Colonic mucosa (tissue), 4 donors: Measurements from ENCODE around the gene TNRC6B. TPM values are rescaled to one million over a fixed set of nuclear protein-coding genes. Genes with fewer than 3 reads are reported as not detected.

Experiments
- DNase-seq: peaks from one replicate; pipeline ENCODE4 v3.0.0-alpha.2; 2020
- H3K27ac ChIP-seq: fragments of 200-600 bp; one replicate; pipeline ENCODE4 v1.8.0; 2021
- H3K27me3 ChIP-seq: fragments of 200-600 bp; one replicate; pipeline ENCODE4 v1.8.0; 2021
- H3K36me3 ChIP-seq: fragments of 200-600 bp; one replicate; pipeline ENCODE4 v1.8.0; 2021
- H3K4me1 ChIP-seq: fragments of 200-600 bp; one replicate; pipeline ENCODE4 v1.8.0; 2021; ENCODE audit warnings: mild to moderate bottlenecking
- H3K4me3 ChIP-seq: fragments of 200-600 bp; one replicate; pipeline ENCODE4 v1.8.0; 2021
- H3K9ac ChIP-seq, 2 donors: one replicate each; pipeline ENCODE4 v1.7.0; 2013; ENCODE audit warnings: control low read depth in 2 of 2, low read depth in 2 of 2, low read length in 2 of 2
- H3K9me3 ChIP-seq: fragments of 200-600 bp; one replicate; pipeline ENCODE4 v1.8.0; 2021
- intact Hi-C: fragments of 100-400 bp; cut with DNase I; formaldehyde crosslinking; loops from one replicate; pipeline ENCODE4 v1.14.1; 2022
- total RNA-seq, 2 donors: library from RNA; stranded (reverse); fragmentation: NEBNext Ultra II Directional in 1 of 2; extraction: Animal tissue kit (Norgen Biotek cat#: 25700) in 1 of 2; gene quantifications; one replicate each; pipeline ENCODE4 v1.2.1, GENCODE V29; 2021
- TF ChIP-seq, protein P1 (sequence below): fragments of 200-600 bp; IDR thresholded peaks from one replicate; pipeline ENCODE4 v1.8.0; 2022; ENCODE audit warnings: antibody characterized with exemption, mild to moderate bottlenecking
- donor health status: healthy.
- donor health status: DM: no; HTN: no; CAD: no.
- donor health status: DM: no; HTN: no; CAD: no.

The TNRC6B gene
- total RNA-seq, 2 donors from 2014 or later = 38.7 to 47.4 TPM

- peak overlapping the region in 1 of 2 donors; percentile 52 for H3K9ac ChIP-seq
Observed at GRCh38 chr22:40258501-40258915, 80.8 kb downstream of the TNRC6B start.

DNA sequence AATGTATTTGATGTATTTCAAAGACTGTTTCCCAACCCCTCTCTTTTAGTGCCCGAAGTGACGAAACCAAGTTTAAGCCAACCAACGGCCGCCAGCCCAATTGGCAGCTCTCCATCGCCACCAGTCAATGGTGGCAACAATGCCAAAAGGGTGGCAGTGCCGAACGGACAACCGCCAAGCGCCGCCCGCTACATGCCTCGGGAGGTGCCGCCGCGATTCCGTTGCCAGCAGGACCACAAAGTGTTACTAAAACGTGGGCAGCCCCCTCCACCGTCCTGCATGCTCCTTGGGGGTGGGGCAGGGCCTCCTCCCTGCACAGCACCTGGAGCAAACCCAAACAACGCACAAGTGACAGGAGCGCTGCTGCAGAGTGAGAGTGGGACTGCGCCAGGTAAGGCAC, 84.1 kb downstream of the TNRC6B start:
- TF ChIP-seq, protein P1, sequence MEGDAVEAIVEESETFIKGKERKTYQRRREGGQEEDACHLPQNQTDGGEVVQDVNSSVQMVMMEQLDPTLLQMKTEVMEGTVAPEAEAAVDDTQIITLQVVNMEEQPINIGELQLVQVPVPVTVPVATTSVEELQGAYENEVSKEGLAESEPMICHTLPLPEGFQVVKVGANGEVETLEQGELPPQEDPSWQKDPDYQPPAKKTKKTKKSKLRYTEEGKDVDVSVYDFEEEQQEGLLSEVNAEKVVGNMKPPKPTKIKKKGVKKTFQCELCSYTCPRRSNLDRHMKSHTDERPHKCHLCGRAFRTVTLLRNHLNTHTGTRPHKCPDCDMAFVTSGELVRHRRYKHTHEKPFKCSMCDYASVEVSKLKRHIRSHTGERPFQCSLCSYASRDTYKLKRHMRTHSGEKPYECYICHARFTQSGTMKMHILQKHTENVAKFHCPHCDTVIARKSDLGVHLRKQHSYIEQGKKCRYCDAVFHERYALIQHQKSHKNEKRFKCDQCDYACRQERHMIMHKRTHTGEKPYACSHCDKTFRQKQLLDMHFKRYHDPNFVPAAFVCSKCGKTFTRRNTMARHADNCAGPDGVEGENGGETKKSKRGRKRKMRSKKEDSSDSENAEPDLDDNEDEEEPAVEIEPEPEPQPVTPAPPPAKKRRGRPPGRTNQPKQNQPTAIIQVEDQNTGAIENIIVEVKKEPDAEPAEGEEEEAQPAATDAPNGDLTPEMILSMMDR = no peak
- no peak for DNase-seq
- Histone ChIP-seq H3K4me1 (peaks cover 9% of the 10 kb centered on the region), H3K9me3 (no peaks in the 10 kb centered on the region), H3K4me3 (no peak overlapping the region), H3K9ac (no peak overlapping the region), H3K27me3 (no peaks in the 10 kb centered on the region), H3K27ac (no peak overlapping the region), H3K36me3 (peaks cover 8% of the 10 kb centered on the region)
- intact Hi-C loops = no loop called here

More at GRCh38 chr22:40258501-40258915, 80.8 kb downstream of the TNRC6B start:
- TF ChIP-seq, protein P1 = no peak
- Histone ChIP-seq H3K36me3 (peaks cover 4% of the 10 kb centered on the region), H3K27me3 (no peaks in the 10 kb centered on the region), H3K9me3 (no peaks in the 10 kb centered on the region), H3K4me1 (peaks cover 9% of the 10 kb centered on the region), H3K4me3 (no peak overlapping the region), H3K27ac (peak overlapping the region; percentile 77)
- intact Hi-C loops = no loop called here
- DNase-seq = no peak

GRCh38 chr22:40263191-40263590, 85.5 kb downstream of the TNRC6B start:
- H3K9me3 ChIP-seq = no peaks in the 10 kb centered on the region
- no peak for DNase-seq
- H3K4me3 ChIP-seq = no peak overlapping the region
- intact Hi-C loops = no loop called here
- no peak overlapping the region for H3K27ac ChIP-seq
- TF ChIP-seq, protein P1 = no peak
- no peaks in the 10 kb centered on the region for H3K27me3 ChIP-seq
- H3K36me3 ChIP-seq = peaks cover 8% of the 10 kb centered on the region
- no peak overlapping the region for H3K9ac ChIP-seq
- H3K4me1 ChIP-seq = peaks cover 8% of the 10 kb centered on the region

DNA sequence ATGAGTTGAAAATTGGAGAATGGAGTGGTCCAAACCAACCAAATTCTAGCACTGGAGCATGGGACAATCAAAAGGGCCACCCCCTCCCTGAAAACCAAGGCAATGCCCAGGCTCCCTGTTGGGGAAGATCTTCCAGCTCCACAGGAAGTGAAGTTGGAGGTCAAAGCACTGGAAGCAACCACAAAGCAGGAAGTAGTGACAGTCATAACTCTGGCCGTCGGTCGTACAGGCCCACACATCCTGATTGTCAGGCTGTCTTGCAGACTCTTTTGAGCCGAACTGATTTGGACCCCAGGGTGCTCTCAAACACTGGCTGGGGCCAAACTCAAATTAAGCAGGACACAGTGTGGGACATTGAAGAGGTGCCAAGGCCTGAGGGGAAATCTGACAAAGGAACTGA, 88.1 kb downstream of the TNRC6B start:
- H3K36me3 ChIP-seq = peaks cover 8% of the 10 kb centered on the region
- no peak overlapping the region for H3K9ac ChIP-seq
- no peaks in the 10 kb centered on the region for H3K4me1 ChIP-seq
- H3K27ac ChIP-seq = no peak overlapping the region
- DNase-seq = no peak
- intact Hi-C loops = no loop called here
- TF ChIP-seq, protein P1 = no peak
- H3K9me3 ChIP-seq = no peaks in the 10 kb centered on the region
- H3K4me3 ChIP-seq = no peak overlapping the region
- no peaks in the 10 kb centered on the region for H3K27me3 ChIP-seq

DNA sequence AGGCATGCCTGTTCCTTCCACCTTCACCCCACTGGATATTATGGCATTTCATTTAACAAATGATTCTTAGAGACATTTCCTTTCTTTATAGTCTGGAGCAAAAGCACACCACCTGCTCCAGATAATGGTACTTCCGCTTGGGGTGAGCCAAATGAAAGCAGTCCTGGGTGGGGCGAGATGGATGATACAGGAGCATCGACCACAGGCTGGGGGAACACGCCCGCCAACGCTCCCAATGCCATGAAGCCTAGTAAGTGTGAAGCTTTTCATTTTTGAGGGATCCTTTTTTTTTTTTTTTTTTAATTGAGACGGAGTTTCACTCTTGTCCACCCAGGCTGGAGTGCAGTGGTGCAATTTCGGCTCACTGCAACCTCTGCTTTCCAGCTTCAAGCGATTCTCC, 92.3 kb downstream of the TNRC6B start:
- Histone ChIP-seq H3K9me3 (no peaks in the 10 kb centered on the region), H3K36me3 (no peaks in the 10 kb centered on the region), H3K27me3 (no peaks in the 10 kb centered on the region), H3K27ac (no peak overlapping the region), H3K4me1 (no peaks in the 10 kb centered on the region), H3K4me3 (no peak overlapping the region), H3K9ac (no peak overlapping the region)
- intact Hi-C loops = no loop called here
- TF ChIP-seq, protein P1 = no peak
- no peak for DNase-seq
